OCI-LY3 (cell line): Measurements from ENCODE around the gene TRIO.

Source experiments
- CTCF ChIP-seq: fragments of 200-600, 300-600 bp; sonication (generic); IDR thresholded peaks from 2 replicates; pipeline ENCODE4 v1.5.1; 2014; ENCODE audit warnings: antibody characterized with exemption, low read length, low read depth
- EZH2phosphoT487 ChIP-seq: fragments of 200-600 bp; shearing (Covaris generic); IDR thresholded peaks from 2 replicates; pipeline ENCODE4 v1.6.1; 2018; ENCODE audit warnings: antibody characterized with exemption, mixed run types, low read depth

GRCh38 chr5:14185326-14186058 lies 42.4 kb downstream of the TRIO start:
- TF ChIP-seq CTCF (no peak), EZH2phosphoT487 (no peak)
